ENCODE data around the gene NOM1.
A peak's percentile ranks its signal among the peaks of the same experiment; 100 is the strongest.

Gene NOM1

GRCh38 chr7:157017149-157017548 is 67.6 kb downstream of the NOM1 start:
- Histone ChIP-seq H3K4me3 (ENCODE audit: low read depth, low read length) (peak overlapping the region; percentile 15), H3K36me3 (no peaks in the 10 kb centered on the region), H3K9me3 (ENCODE audit: severe bottlenecking) (no peaks in the 10 kb centered on the region), H3K27me3 (ENCODE audit: insufficient read depth, low read depth, severe bottlenecking) (no peaks in the 10 kb centered on the region), H3K27ac (peak overlapping the region; percentile 92)
- DNase-seq: no peak
- no peak for TF ChIP-seq CTCF (IDR thresholded peaks at IDR 0.05; ENCODE audit: low read depth, low read length)

- H3K9me3 ChIP-seq (ENCODE audit: severe bottlenecking): no peaks in the 10 kb centered on the region
- no peaks in the 10 kb centered on the region for H3K36me3 ChIP-seq
- no peaks in the 10 kb centered on the region for H3K27me3 ChIP-seq (ENCODE audit: insufficient read depth, low read depth, severe bottlenecking)
- peak overlapping the region; percentile 92 for H3K27ac ChIP-seq
- no peak for TF ChIP-seq CTCF (IDR thresholded peaks at IDR 0.05; ENCODE audit: low read depth, low read length)
- peak overlapping the region; percentile 26 for H3K4me3 ChIP-seq (ENCODE audit: low read depth, low read length)
- DNase-seq: peak; percentile 90
Measured at GRCh38 chr7:157017603-157018327, 68.3 kb downstream of the NOM1 start.

- Histone ChIP-seq H3K36me3 (no peaks in the 10 kb centered on the region), H3K9me3 (ENCODE audit: severe bottlenecking) (no peaks in the 10 kb centered on the region), H3K27ac (peak overlapping the region; percentile 92), H3K4me3 (ENCODE audit: low read depth, low read length) (peak overlapping the region; percentile 26; the same call in 1 of the 2 replicates), H3K27me3 (ENCODE audit: insufficient read depth, low read depth, severe bottlenecking) (no peaks in the 10 kb centered on the region)
- DNase-seq: no peak
- TF ChIP-seq CTCF (IDR thresholded peaks at IDR 0.05; ENCODE audit: low read depth, low read length): no peak
Measured at GRCh38 chr7:157018328-157018996, 69.0 kb downstream of the NOM1 start.

DNA sequence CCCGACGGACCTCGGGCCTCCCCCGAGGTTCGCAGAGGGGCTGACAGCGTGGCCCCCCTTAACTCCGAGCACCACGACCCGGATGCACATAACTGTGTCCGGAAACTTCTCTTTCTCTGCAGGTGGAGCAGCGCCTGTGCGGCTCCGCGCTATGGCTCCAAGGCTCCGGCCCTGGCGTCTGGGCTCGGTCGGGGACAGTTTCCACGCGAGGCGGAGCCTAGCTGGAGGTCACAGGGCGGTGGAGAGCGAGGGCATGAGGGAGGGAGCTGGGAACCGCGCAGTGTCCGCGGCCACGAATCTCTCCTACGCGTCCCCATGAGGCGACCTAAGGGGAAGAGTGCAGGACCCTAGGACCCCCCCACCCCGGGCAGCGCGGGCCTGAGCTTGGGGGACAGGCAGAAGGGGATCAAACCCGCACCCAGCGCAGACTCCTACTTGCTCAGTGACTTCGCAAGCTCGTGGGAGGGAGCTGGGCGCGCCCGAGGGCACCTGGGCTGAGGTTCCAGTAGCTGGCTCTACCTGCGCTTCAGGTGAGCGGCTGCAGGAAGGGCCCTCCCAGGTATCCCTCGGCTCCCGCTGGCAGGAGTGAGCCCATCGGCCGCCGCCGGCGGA is 69.6 kb downstream of the NOM1 start:
- no peaks in the 10 kb centered on the region for H3K27me3 ChIP-seq (ENCODE audit: insufficient read depth, low read depth, severe bottlenecking)
- no peaks in the 10 kb centered on the region for H3K9me3 ChIP-seq (ENCODE audit: severe bottlenecking)
- TF ChIP-seq CTCF (IDR thresholded peaks at IDR 0.05; ENCODE audit: low read depth, low read length): no peak
- H3K4me3 ChIP-seq (ENCODE audit: low read depth, low read length): no peak overlapping the region
- DNase-seq: no peak
- H3K27ac ChIP-seq: peak overlapping the region; percentile 92
- no peaks in the 10 kb centered on the region for H3K36me3 ChIP-seq

- no peak for DNase-seq
- Histone ChIP-seq H3K9me3 (ENCODE audit: severe bottlenecking) (no peaks in the 10 kb centered on the region), H3K27ac (no peak overlapping the region), H3K36me3 (no peaks in the 10 kb centered on the region), H3K27me3 (ENCODE audit: insufficient read depth, low read depth, severe bottlenecking) (no peaks in the 10 kb centered on the region), H3K4me3 (ENCODE audit: low read depth, low read length) (no peak overlapping the region)
- no peak for TF ChIP-seq CTCF (IDR thresholded peaks at IDR 0.05; ENCODE audit: low read depth, low read length)
Measured at GRCh38 chr7:157019718-157020451, 70.4 kb downstream of the NOM1 start.
